ENCODE results near the gene CACNA1E. TPM values are rescaled to one million over a fixed set of nuclear protein-coding genes. Genes with fewer than 3 reads are reported as not detected.

Gene CACNA1E
- total RNA-seq, 2 donors from 2014 or later: 1.7 to 2.2 TPM

GRCh38 chr1:181783208-181783607 is 299.9 kb downstream of the CACNA1E start:
- Histone ChIP-seq H3K9me3 (no peaks in the 10 kb centered on the region), H3K36me3 (no peaks in the 10 kb centered on the region), H3K27me3 (no peaks in the 10 kb centered on the region), H3K27ac (no peak overlapping the region), H3K4me3 (no peak overlapping the region), H3K4me1 (no peaks in the 10 kb centered on the region)
- no peak for TF ChIP-seq CTCF (IDR thresholded peaks at IDR 0.05)
- no peak for DNase-seq (ENCODE audit: low spot score)

- no peak for DNase-seq (ENCODE audit: low spot score)
- H3K4me1 ChIP-seq: no peaks in the 10 kb centered on the region
- no peaks in the 10 kb centered on the region for H3K36me3 ChIP-seq
- H3K27ac ChIP-seq: no peak overlapping the region
- no peaks in the 10 kb centered on the region for H3K27me3 ChIP-seq
- no peaks in the 10 kb centered on the region for H3K9me3 ChIP-seq
- H3K4me3 ChIP-seq: no peak overlapping the region
- TF ChIP-seq CTCF (IDR thresholded peaks at IDR 0.05): no peak
Measured at GRCh38 chr1:181784039-181784683, 300.8 kb downstream of the CACNA1E start.

GRCh38 chr1:181789395-181789794 is 306.1 kb downstream of the CACNA1E start:
- no peaks in the 10 kb centered on the region for H3K9me3 ChIP-seq
- H3K27me3 ChIP-seq: no peaks in the 10 kb centered on the region
- no peaks in the 10 kb centered on the region for H3K4me1 ChIP-seq
- no peak for TF ChIP-seq CTCF (IDR thresholded peaks at IDR 0.05)
- H3K36me3 ChIP-seq: no peaks in the 10 kb centered on the region
- DNase-seq (ENCODE audit: low spot score): no peak
- no peak overlapping the region for H3K27ac ChIP-seq
- H3K4me3 ChIP-seq: no peak overlapping the region

GRCh38 chr1:181791721-181792120 is 308.4 kb downstream of the CACNA1E start:
- H3K9me3 ChIP-seq: no peaks in the 10 kb centered on the region
- no peak overlapping the region for H3K4me3 ChIP-seq
- no peak for TF ChIP-seq CTCF (IDR thresholded peaks at IDR 0.05)
- no peak overlapping the region for H3K27ac ChIP-seq
- DNase-seq (ENCODE audit: low spot score): no peak
- no peaks in the 10 kb centered on the region for H3K4me1 ChIP-seq
- H3K27me3 ChIP-seq: no peaks in the 10 kb centered on the region
- no peaks in the 10 kb centered on the region for H3K36me3 ChIP-seq

GRCh38 chr1:181793831-181794230 is 310.5 kb downstream of the CACNA1E start:
- no peaks in the 10 kb centered on the region for H3K27me3 ChIP-seq

More at GRCh38 chr1:181793831-181794230, 310.5 kb downstream of the CACNA1E start:
- H3K4me1 ChIP-seq: no peaks in the 10 kb centered on the region
- no peak for TF ChIP-seq CTCF (IDR thresholded peaks at IDR 0.05)
- DNase-seq (ENCODE audit: low spot score): no peak
- H3K36me3 ChIP-seq: no peaks in the 10 kb centered on the region
- no peak overlapping the region for H3K4me3 ChIP-seq
- H3K9me3 ChIP-seq: no peaks in the 10 kb centered on the region
- no peak overlapping the region for H3K27ac ChIP-seq

All from right atrium auricular region (tissue), 2 donors.